Measurements from ENCODE around the gene DNER.
"Not testable (repeated sequence)": the region's sequence is repeated elsewhere in the genome, so short reads cannot be mapped to it uniquely, and the experiment has no call there.

Gene DNER

DNA sequence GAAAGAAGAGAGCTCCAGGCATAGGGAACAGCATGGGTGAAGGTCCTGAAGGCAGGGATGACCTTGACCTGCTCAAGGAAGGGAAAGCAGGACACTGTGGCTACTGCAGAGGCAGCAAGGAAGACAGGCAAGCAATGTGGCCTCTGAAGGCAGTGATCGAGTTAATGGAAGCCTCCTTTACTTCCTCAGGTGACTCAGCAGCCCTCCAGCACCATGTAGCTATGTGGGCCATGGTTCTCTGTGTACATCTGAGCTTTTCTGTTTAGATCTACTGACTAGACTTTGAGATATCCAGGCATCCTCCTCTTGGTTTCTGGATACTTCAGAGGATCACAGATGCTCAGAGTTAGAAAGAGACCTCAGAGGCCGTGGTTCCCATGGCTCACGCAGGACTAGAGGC, 336.0 kb downstream of the DNER start:
- TF ChIP-seq, protein P1, sequence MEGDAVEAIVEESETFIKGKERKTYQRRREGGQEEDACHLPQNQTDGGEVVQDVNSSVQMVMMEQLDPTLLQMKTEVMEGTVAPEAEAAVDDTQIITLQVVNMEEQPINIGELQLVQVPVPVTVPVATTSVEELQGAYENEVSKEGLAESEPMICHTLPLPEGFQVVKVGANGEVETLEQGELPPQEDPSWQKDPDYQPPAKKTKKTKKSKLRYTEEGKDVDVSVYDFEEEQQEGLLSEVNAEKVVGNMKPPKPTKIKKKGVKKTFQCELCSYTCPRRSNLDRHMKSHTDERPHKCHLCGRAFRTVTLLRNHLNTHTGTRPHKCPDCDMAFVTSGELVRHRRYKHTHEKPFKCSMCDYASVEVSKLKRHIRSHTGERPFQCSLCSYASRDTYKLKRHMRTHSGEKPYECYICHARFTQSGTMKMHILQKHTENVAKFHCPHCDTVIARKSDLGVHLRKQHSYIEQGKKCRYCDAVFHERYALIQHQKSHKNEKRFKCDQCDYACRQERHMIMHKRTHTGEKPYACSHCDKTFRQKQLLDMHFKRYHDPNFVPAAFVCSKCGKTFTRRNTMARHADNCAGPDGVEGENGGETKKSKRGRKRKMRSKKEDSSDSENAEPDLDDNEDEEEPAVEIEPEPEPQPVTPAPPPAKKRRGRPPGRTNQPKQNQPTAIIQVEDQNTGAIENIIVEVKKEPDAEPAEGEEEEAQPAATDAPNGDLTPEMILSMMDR (IDR thresholded peaks at IDR 0.05; ENCODE audit: control extremely low read depth, extremely low read depth, low read depth, missing control alignments) = no peak
- CTCF ChIA-PET = no interaction called here
- POLR2A ChIA-PET = no interaction called here
- DNase-seq (ENCODE audit: extremely low spot score) = no peak

DNA sequence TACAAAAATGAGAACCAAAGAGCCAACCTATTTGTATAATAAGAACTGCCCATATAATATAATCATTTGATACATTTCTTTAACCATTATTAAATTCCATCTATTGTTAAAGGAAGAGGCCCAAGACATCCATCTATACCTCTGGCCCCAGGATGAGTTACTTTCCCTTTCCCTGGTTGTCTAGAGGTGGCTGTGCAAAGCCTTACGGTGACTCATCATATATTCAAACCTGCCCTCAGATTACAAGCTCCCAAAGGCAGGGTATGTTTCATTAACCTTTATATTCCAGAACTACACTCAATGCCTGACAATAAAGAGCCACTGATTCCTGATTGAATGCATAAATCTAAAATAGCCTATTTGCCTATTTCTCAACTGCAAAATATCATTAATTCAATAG, 337.5 kb downstream of the DNER start:
- DNase-seq (ENCODE audit: extremely low spot score) = no peak
- ChIA-PET POLR2A (no interaction called here), CTCF (no interaction called here)
- TF ChIP-seq, protein P1 (IDR thresholded peaks at IDR 0.05; ENCODE audit: control extremely low read depth, extremely low read depth, low read depth, missing control alignments) = no peak

DNA sequence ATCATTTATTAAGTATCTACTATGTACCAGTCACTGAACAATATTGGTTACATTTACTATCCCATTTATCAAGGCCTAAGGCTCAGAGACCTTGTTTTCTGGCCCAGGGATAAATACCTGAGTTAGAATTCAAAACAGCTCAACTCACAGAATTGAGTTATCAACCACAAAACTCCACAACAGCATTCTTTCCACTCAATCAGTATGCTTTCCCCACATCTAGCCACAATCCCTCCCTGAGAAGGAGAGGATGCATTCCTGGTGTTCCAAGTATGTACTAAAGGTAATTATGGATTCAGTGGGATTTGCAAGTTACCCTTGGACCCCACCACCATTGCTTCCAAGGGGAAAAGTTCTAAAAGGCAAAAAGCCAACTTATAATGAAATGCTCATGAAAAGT, 339.1 kb downstream of the DNER start:
- TF ChIP-seq, protein P1 (IDR thresholded peaks at IDR 0.05; ENCODE audit: control extremely low read depth, extremely low read depth, low read depth, missing control alignments) = no peak
- CTCF ChIA-PET = no interaction called here
- POLR2A ChIA-PET = no interaction called here
- DNase-seq (ENCODE audit: extremely low spot score) = no peak

DNA sequence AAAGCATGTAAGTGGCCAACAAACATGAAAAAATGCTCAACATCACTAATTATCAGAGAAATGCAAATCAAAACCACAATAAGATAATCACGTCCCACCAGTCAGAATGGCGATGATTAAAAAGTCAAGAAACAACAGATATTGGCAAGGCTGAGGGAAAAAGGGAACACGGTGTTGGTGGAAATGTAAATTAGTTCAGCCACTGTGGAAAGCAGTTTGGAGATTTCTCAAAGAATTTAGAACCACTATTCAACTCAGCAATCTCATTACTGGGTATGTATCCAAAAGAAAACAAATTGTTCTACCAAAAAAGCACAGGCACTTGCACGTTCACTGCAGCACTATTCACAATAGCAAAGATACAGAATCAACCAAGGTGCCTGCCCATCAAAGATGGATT, 341.0 kb downstream of the DNER start:
- POLR2A ChIA-PET; DNase-seq (ENCODE audit: extremely low spot score): not testable (repeated sequence)
- CTCF ChIA-PET = interaction anchor here (1.1 kb wide), 1 partner anchor 31 kb away, joined by 4 read pairs; no protein-coding TSS in a partner anchor

DNA sequence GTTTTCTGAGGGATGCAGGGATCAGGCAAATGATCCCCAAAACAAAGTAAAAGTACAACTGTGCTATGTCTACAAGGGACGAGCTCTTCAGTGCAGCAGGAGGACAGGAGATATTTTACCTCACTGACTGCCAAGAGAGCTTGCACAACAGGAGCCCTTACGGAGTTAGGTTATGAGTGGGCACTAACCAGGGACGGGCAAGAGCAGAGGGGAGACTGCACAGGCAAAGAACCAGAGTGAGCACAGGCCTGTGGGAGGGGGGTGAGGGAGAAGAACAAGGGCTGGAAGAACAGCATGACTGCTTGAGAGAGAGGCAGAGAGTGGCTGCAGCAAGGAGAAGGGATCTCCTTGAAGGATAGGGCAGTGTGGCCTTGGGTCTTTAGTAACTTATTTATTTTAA, 342.1 kb downstream of the DNER start:
- POLR2A ChIA-PET = no interaction called here
- DNase-seq (ENCODE audit: extremely low spot score) = no peak
- TF ChIP-seq, protein P1 (IDR thresholded peaks at IDR 0.05; ENCODE audit: control extremely low read depth, extremely low read depth, low read depth, missing control alignments) = no peak
- CTCF ChIA-PET = no interaction called here

DNA sequence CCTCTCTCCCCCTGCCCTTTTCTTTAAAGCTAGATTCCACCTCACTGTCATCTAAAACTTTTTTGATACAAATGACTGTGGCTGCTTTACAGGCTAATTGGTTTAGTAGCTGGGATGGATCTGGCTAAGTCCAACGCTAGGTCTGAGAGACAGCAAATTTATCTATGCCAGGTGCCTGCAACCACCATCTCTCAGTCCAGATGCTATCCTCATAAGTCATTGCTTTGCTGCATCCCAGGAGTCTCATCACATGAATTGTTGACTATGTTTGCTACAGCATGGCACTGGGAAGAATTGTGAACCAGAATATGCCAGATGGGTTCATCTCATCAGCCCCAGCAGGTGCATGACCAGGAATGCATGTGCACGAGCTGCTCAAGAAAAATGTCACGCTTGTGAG, 343.3 kb downstream of the DNER start:
- DNase-seq (ENCODE audit: extremely low spot score) = no peak
- ChIA-PET POLR2A (no interaction called here), CTCF (no interaction called here)
- TF ChIP-seq, protein P1 (IDR thresholded peaks at IDR 0.05; ENCODE audit: control extremely low read depth, extremely low read depth, low read depth, missing control alignments) = no peak

DNA sequence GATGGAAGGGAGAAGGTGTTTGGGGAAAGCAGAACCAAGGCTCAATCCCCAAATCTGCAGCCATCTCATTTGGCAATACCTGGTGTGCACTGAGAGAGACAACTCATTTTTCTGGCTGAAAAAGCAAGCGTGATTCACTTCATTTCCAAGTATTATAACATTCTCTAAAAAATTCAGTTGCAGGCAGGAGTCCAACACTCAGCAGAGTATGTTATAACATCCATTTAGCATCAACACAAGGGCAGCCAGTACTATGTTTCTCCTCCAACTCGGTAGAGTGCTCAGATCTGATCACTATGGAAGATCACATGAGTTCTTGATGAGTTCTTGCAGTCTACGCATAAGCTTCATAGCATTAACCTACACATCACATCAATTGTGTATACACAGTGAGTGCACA, 343.8 kb downstream of the DNER start:
- TF ChIP-seq, protein P1 (IDR thresholded peaks at IDR 0.05; ENCODE audit: control extremely low read depth, extremely low read depth, low read depth, missing control alignments) = no peak
- no peak for DNase-seq (ENCODE audit: extremely low spot score)
- ChIA-PET CTCF (interaction anchor here (1.3 kb wide), 1 partner anchor 28 kb away, joined by 5 read pairs; no protein-coding TSS in a partner anchor), POLR2A (no interaction called here)
